KMS-11 (cell line): ENCODE results near the gene NETO2.
A peak's percentile ranks its signal among the peaks of the same experiment; 100 is the strongest.

Experiments used
- H2AFZ ChIP-seq: fragments of 200-600 bp; sonication (generic); 2 replicates; pipeline ENCODE4 v1.6.1; 2016; ENCODE audit warnings: antibody characterized with exemption, mixed run types, low read depth
- H3K27ac ChIP-seq: fragments of 200-600 bp; sonication (generic); 2 replicates; pipeline ENCODE4 v1.6.1; 2016; ENCODE audit warnings: mild to moderate bottlenecking, mixed run types
- H3K27me3 ChIP-seq: fragments of 200-600 bp; sonication (generic); 2 replicates; pipeline ENCODE4 v1.6.1; 2017; ENCODE audit warnings: mild to moderate bottlenecking, low read depth, mixed run types, moderate library complexity; ENCODE audit not compliant: insufficient read depth
- H3K36me3 ChIP-seq: fragments of 200-600 bp; sonication (generic); 2 replicates; pipeline ENCODE4 v1.6.1; 2017; ENCODE audit warnings: mild to moderate bottlenecking, mixed run types; ENCODE audit not compliant: insufficient read depth
- H3K4me1 ChIP-seq: fragments of 200-600 bp; sonication (generic); 2 replicates; pipeline ENCODE4 v1.6.1; 2016; ENCODE audit warnings: mild to moderate bottlenecking, low read depth, mixed run types; ENCODE audit not compliant: poor library complexity, severe bottlenecking
- H3K4me2 ChIP-seq: fragments of 200-600 bp; sonication (generic); 2 replicates; pipeline ENCODE4 v1.7.0; 2016; ENCODE audit warnings: mild to moderate bottlenecking, mixed run types
- H3K4me3 ChIP-seq: fragments of 200-600 bp; sonication (generic); IDR thresholded peaks from 2 replicates; pipeline ENCODE4 v1.6.1; 2017; ENCODE audit warnings: low read depth, low read length, mixed read lengths; ENCODE audit not compliant: insufficient read depth
- H3K79me2 ChIP-seq: fragments of 200-600 bp; sonication (generic); 2 replicates; pipeline ENCODE4 v1.6.1; 2016; ENCODE audit warnings: low read depth, mixed run types; ENCODE audit not compliant: insufficient read depth
- H3K9ac ChIP-seq: fragments of 200-600 bp; sonication (generic); 2 replicates; pipeline ENCODE4 v1.6.1; 2016; ENCODE audit warnings: mild to moderate bottlenecking, mixed run types
- H4K20me1 ChIP-seq: fragments of 200-600 bp; sonication (generic); 2 replicates; pipeline ENCODE4 v1.6.1; 2016; ENCODE audit warnings: mild to moderate bottlenecking, mixed run types; ENCODE audit not compliant: insufficient read depth
- TF ChIP-seq, protein P1 (sequence below): fragments of 200-600 bp; sonication (generic); conservative IDR thresholded peaks from 2 replicates; pipeline ENCODE4 v1.6.1; 2017; ENCODE audit warnings: low read depth, mild to moderate bottlenecking, antibody characterized with exemption, low read length, moderate library complexity, mixed read lengths

Gene NETO2

DNA sequence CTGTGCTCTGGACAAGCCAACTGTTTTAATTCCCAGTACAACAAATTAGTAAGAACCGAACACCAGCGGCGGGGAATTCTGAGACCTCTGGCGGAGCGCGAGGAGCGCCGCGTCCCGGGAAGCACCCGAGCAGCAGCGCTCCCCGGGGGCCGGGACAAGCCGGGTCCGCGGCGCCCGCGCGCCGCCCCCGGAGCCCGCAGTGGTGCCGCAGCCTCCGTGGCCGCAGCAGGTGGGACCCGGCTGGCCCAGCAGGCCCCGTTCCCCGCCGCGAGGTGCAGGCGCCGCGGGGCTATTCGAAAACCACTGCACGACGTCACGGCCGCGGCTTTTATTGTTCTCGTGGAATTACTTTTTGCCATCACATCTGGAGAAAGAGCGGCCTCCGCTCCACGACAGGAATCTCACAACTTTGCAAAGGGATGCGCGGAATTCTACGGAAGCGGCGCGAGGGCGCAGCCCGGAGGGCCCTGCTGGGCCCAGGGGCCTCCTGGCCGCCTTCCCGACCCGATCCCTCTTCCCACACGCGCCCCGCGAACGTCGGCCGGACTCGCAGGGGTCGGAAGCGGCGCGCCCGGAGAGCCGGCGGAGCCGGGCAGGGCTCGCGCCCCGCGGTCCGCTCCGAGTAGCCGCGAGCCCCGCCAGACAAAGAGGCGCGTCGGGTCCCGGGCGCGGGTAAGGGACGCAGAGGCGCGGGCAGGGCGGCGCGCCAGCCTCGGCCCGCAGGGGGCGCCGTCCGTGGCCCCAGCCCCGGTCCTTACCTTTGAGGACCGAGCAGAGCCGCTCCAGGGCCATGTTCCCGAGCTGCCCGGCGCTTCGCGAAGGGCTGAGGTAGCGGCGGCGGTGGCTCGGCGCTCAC lies 696 bp downstream of the NETO2 start:
- Histone ChIP-seq H3K4me1 (peaks cover 23% of the 10 kb centered on the region), H3K27ac (peak overlapping the region; percentile 61), H3K4me3 (no peak overlapping the region), H3K27me3 (no peaks in the 10 kb centered on the region), H3K9ac (peak overlapping the region; percentile 77), H3K36me3 (no peaks in the 10 kb centered on the region), H4K20me1 (peaks cover 5% of the 10 kb centered on the region; the same call in 1 of the 2 replicates), H2AFZ (peak overlapping the region; percentile 67), H3K79me2 (peaks cover 35% of the 10 kb centered on the region), H3K4me2 (peak overlapping the region; percentile 51)
- TF ChIP-seq, protein P1, sequence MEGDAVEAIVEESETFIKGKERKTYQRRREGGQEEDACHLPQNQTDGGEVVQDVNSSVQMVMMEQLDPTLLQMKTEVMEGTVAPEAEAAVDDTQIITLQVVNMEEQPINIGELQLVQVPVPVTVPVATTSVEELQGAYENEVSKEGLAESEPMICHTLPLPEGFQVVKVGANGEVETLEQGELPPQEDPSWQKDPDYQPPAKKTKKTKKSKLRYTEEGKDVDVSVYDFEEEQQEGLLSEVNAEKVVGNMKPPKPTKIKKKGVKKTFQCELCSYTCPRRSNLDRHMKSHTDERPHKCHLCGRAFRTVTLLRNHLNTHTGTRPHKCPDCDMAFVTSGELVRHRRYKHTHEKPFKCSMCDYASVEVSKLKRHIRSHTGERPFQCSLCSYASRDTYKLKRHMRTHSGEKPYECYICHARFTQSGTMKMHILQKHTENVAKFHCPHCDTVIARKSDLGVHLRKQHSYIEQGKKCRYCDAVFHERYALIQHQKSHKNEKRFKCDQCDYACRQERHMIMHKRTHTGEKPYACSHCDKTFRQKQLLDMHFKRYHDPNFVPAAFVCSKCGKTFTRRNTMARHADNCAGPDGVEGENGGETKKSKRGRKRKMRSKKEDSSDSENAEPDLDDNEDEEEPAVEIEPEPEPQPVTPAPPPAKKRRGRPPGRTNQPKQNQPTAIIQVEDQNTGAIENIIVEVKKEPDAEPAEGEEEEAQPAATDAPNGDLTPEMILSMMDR: peak; percentile 47; the same call in 1 of the 2 replicates

DNA sequence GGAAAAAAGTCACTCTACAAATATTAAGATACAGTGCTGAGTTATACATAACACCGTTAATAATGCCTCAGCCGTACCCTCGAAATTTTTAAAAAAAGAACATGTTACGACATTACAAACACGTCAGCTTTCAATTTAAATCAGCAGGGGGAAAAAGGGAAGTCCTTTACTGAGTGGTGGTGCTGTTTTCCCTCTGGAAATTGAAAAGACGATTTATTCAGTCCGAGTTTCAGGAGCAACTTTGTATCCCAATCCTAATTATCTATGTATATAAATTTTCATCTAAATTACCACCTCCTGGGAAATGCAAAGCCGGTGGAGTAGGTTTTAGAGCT lies 1.3 kb downstream of the NETO2 start:
- Histone ChIP-seq H3K4me2 (peak overlapping the region; percentile 51), H4K20me1 (peaks cover 5% of the 10 kb centered on the region; the same call in 1 of the 2 replicates), H3K4me1 (peaks cover 23% of the 10 kb centered on the region), H3K79me2 (peaks cover 41% of the 10 kb centered on the region), H3K27ac (no peak overlapping the region), H3K27me3 (no peaks in the 10 kb centered on the region), H3K36me3 (no peaks in the 10 kb centered on the region), H3K4me3 (no peak overlapping the region), H2AFZ (peak overlapping the region; percentile 67), H3K9ac (peak overlapping the region; percentile 77; the same call in 1 of the 2 replicates)
- TF ChIP-seq, protein P1: no peak

DNA sequence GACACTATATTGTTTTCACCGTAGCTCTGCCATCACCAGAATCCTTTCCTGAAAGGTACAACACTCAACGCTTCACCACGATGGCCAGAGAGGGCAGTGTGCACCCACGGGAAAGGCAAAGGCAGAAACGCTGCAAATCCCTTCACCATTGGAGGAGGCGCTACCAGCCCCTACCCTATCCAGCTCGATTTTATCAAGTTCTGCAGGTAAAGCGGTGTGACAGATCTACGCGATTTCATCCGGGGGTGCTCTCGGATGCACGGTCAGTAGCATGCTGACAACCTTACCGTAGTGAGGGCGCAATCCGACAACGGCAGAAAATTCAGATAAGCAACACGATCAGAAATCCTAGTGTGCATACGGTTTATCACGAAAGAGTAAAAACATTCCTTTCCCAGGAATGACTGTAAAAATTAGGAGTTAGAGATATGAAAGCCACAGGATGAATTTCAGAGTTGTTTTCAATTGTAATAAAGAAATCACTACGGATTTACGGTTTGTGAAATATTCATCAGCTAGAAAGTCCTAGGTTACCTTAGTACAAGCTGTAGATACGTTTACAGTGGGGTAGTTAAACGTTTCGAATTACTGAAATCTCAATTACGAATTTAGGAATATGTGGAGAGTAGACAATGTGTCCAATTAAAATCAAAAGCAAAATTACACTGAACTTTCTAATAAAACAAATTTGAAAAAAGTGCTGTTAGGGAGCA lies 1.8 kb downstream of the NETO2 start:
- Histone ChIP-seq H3K4me1 (peaks cover 23% of the 10 kb centered on the region), H3K27ac (no peak overlapping the region), H3K79me2 (peaks cover 45% of the 10 kb centered on the region), H2AFZ (peak overlapping the region; percentile 67; the same call in 1 of the 2 replicates), H3K4me3 (no peak overlapping the region), H3K9ac (peak overlapping the region; percentile 77; the same call in 1 of the 2 replicates), H4K20me1 (peaks cover 7% of the 10 kb centered on the region; the same call in 1 of the 2 replicates), H3K36me3 (no peaks in the 10 kb centered on the region), H3K4me2 (peak overlapping the region; percentile 51), H3K27me3 (no peaks in the 10 kb centered on the region)
- TF ChIP-seq, protein P1: peak; percentile 89

DNA sequence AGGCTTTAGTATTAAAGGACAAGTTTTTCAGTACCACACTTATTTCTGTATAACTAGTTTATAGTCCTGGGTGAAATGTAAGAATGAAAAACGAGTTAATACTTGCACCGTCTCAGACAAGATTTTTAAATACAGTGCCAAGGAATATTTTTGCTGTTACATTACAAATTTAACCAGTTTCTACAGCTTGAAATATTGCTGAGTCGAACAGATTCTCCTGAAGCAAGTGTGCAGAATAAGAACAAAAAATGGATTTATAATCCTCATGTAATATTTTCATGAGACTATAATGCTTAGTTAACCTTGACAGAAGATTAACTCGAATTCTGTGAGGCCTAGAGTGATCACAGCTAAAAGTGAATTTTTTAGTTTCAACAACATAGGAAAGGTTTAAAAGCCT lies 3.1 kb downstream of the NETO2 start:
- Histone ChIP-seq H3K4me3 (no peak overlapping the region), H3K4me1 (peaks cover 23% of the 10 kb centered on the region), H3K4me2 (no peak overlapping the region), H2AFZ (no peak overlapping the region), H3K36me3 (no peaks in the 10 kb centered on the region), H3K9ac (no peak overlapping the region), H3K79me2 (peaks cover 52% of the 10 kb centered on the region), H4K20me1 (peaks cover 9% of the 10 kb centered on the region; the same call in 1 of the 2 replicates), H3K27ac (no peak overlapping the region), H3K27me3 (no peaks in the 10 kb centered on the region)
- TF ChIP-seq, protein P1: no peak
